Measurements from ENCODE around the gene POMT2.
A peak's percentile ranks its signal among the peaks of the same experiment; 100 is the strongest.

POMT2 gene

DNA sequence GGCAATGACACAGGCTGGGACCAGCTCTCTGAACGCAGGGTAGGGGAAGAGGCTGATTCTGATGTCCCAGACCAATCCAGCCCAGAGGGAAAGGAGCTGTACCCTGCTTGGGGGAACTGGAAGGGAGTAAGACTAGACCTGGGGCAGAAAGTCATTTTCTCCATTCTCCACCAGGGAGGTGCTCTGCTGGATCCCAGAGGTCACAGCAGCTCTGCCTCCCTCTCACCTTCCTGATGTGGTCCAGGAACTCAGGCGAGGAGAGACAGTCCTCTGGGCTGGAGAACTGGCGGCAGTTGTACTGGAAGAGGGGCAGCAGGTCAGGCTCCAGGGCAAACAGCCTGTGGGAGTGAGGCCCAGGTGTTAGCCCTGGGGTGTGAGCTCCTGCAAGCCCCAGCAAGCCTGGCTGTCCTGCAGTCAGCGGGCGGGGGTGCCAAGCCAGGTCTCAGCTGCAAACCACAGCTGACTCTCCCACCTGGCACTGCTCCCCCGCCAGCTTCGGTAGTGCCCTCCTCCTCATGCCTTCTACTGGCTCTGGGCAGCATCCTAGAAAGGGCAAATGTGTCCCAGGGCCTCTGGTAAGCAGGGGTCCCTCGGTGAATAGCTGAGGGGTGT, 51.6 kb downstream of the POMT2 start:
- ChIA-PET POLR2A (ENCODE audit: low non-redundant PET) (no interaction called here), CTCF (interaction anchor here (0.8 kb wide), 1 partner anchor 116 kb away, joined by 6 read pairs; no protein-coding TSS in a partner anchor)
- DNase-seq (ENCODE audit: low spot score): peak; percentile 66
- TF ChIP-seq, protein P1, sequence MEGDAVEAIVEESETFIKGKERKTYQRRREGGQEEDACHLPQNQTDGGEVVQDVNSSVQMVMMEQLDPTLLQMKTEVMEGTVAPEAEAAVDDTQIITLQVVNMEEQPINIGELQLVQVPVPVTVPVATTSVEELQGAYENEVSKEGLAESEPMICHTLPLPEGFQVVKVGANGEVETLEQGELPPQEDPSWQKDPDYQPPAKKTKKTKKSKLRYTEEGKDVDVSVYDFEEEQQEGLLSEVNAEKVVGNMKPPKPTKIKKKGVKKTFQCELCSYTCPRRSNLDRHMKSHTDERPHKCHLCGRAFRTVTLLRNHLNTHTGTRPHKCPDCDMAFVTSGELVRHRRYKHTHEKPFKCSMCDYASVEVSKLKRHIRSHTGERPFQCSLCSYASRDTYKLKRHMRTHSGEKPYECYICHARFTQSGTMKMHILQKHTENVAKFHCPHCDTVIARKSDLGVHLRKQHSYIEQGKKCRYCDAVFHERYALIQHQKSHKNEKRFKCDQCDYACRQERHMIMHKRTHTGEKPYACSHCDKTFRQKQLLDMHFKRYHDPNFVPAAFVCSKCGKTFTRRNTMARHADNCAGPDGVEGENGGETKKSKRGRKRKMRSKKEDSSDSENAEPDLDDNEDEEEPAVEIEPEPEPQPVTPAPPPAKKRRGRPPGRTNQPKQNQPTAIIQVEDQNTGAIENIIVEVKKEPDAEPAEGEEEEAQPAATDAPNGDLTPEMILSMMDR (conservative IDR thresholded peaks at IDR 0.05; ENCODE audit: low read depth): no peak
- H3K27ac ChIP-seq: peak overlapping the region; percentile 6; the same call in 1 of the 2 replicates

DNA sequence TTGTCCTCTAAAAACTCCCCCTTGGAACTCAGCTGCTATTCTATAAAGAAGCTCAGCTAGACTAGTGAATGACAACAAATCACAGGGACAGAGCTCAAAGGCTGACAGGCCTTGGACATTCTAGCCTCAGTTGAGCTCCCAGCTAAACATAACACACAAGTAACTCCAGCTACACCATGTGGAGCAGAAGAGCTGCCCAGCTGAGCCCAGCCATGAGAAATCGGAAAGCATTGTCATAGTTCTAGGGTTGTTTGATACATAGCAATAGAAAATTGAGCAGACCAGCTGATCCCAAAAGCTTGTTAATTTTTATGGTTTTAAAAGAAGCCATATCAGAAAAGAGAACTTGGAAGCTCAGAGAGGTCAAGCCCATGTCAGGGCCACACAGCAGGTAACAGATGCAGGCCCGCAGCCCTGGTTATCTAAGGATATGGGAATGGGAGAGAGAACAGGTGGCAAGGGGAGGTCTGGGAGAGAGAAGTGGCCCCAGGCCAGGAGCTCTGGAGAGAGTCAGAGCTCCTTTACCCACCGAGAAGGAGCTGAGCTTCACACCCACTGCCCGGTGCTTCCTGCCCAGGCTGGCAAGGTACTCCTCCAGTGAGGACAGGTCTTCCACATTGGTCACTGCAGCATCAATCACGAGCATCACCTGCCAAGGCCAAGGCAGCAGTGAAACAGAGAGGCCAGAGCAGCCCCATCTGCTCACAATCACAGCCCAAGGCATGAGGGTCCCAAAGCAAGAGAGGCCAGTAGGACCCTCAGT, 52.6 kb downstream of the POMT2 start:
- CTCF ChIA-PET: interaction anchor here (0.8 to 1.0 kb wide), 3 partner anchors 24 to 115 kb away, joined by 3 to 6 read pairs (median 5); no protein-coding TSS in a partner anchor
- POLR2A ChIA-PET (ENCODE audit: low non-redundant PET): no interaction called here
- no peak for DNase-seq (ENCODE audit: low spot score)
- TF ChIP-seq, protein P1 (conservative IDR thresholded peaks at IDR 0.05; ENCODE audit: low read depth): no peak
- H3K27ac ChIP-seq: no peak overlapping the region

DNA sequence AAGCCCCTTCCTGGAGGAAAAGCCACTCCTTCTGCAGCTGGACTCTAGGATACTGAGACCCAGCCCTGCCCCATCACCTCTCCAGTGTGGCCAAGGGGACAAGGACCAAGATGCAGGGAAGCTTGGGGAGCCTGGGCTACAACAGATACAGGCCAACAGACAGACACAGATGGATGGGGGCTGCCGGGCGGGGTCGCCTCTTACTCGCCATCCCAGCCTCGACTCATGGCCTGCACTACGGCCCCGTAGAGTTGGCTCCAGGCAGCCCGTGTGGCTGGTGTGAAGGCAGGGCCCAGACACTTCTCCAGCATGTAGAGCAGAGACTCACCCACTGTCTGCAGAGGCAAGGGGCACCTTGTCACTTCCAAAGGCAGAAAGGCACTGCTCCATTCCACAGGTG, 54.3 kb downstream of the POMT2 start:
- no peak for DNase-seq (ENCODE audit: low spot score)
- TF ChIP-seq, protein P1 (conservative IDR thresholded peaks at IDR 0.05; ENCODE audit: low read depth): no peak
- ChIA-PET POLR2A (ENCODE audit: low non-redundant PET) (no interaction called here), CTCF (interaction anchor here (0.6 kb wide), 1 partner anchor 548 kb away, joined by 4 read pairs; no protein-coding TSS in a partner anchor)
- H3K27ac ChIP-seq: no peak overlapping the region

DNA sequence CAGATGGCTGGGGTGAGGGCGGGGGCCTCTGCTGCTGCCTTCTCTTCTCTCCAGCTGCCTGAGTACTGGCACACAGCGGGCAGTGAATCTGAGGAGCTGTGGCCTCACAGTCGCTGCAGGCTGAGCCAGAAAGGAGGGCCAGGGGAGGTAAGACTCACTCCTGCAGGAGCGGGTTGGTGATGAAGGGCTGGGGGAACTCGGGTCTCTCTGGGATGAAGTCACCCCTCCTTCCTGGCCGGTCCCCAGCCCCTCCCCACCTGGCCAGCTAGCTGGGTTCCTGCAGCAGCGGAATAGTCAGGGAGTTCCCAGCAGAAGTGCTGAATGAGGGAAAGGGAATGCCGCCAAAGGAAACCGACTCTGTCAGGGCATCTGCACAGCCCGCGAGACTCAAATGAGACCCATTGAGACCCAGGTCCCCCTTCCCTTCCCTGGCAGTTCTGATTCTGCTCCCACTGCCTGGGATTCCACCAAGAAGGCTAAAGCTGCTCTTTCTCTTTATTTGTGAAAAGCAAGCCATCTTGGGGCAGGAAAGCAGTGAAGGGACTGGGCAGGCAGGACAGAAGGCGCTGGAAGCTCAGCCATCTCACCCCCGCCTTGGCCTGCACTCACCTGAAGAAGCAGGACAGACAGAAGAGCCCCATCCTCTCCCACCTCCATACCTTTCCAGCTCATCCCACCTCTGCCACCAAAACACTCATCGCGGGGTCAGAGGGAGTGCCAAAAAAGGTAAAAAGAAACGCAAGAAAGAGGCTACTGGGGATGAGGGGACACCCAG, 54.9 kb downstream of the POMT2 start:
- POLR2A ChIA-PET (ENCODE audit: low non-redundant PET): no interaction called here
- no peak overlapping the region for H3K27ac ChIP-seq
- TF ChIP-seq, protein P1 (conservative IDR thresholded peaks at IDR 0.05; ENCODE audit: low read depth): no peak
- CTCF ChIA-PET: no interaction called here
- no peak for DNase-seq (ENCODE audit: low spot score)

DNA sequence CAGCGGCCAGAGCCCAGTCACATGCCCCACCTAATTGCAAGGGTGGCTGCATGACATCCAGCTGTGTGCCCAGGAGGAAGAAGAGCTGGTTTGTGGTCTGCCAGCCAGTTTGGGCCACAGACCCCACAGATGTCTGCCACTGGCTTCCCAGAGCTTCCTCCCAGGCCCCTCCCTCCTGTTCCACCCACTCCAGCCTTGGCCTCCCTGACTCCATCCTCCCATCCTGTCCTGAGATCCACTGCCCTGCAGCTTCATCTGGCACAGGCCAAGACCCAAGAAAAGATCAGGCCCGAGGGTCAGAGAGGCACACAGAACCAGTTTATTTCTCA, 55.5 kb downstream of the POMT2 start:
- TF ChIP-seq, protein P1 (conservative IDR thresholded peaks at IDR 0.05; ENCODE audit: low read depth): no peak
- POLR2A ChIA-PET (ENCODE audit: low non-redundant PET): no interaction called here
- no peak overlapping the region for H3K27ac ChIP-seq
- CTCF ChIA-PET: no interaction called here
- no peak for DNase-seq (ENCODE audit: low spot score)

DNA sequence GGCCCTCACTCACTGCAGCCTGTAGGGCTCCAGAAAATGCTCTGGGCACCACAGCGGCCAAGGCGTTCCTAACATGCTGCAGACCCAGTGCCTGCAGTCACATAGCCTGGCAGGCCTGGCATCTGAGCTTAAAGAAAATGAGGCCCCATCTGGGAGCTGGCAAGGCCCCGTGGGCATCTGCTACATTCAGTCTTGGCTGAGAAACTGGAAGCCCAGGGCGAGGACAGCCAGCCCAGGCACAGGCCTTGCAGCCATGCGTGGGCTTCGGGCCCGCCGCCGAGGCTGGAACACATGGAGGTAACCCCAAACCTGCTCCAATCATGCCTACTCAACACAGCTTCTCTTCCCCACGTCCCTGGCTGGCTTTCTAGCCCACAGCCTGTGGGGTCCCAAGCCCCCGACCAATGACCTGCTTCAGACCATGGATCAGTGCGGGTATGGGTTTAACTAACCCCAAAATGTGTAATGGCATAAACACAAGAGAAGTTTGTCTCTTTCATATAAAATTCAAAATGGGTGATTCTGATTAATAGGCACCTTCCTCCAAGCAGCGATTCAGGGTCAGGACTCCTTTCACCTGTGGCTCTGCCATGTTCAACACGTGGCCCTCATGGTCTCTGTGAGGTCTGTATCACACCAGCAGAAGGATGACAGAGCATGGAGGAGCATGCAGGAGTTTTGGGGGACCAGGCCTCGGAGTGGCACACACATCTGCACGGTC, 56.1 kb downstream of the POMT2 start:
- POLR2A ChIA-PET (ENCODE audit: low non-redundant PET): no interaction called here
- CTCF ChIA-PET: interaction anchor here (0.6 kb wide), 1 partner anchor 100 kb away, joined by 3 read pairs; no protein-coding TSS in a partner anchor
- H3K27ac ChIP-seq: no peak overlapping the region
- no peak for DNase-seq (ENCODE audit: low spot score)
- TF ChIP-seq, protein P1 (conservative IDR thresholded peaks at IDR 0.05; ENCODE audit: low read depth): no peak

Data from RWPE1 (cell line).